Tongue (tissue), 2 donors: Measurements from ENCODE around the gene RALGPS1. TPM values are rescaled to one million over a fixed set of nuclear protein-coding genes. Genes with fewer than 3 reads are reported as not detected.

Source experiments
- DNase-seq: peaks from one replicate; pipeline ENCODE4 v3.0.0-alpha.2; 2015
- total RNA-seq: library from RNA; depleted of rRNA; stranded (reverse); fragments of >200 nt; gene quantifications from one replicate; pipeline ENCODE4 v1.2.3, GENCODE V29; 2014

RALGPS1 gene
- total RNA-seq, 1 donor from 2014 or later: 11.7 TPM

DNA sequence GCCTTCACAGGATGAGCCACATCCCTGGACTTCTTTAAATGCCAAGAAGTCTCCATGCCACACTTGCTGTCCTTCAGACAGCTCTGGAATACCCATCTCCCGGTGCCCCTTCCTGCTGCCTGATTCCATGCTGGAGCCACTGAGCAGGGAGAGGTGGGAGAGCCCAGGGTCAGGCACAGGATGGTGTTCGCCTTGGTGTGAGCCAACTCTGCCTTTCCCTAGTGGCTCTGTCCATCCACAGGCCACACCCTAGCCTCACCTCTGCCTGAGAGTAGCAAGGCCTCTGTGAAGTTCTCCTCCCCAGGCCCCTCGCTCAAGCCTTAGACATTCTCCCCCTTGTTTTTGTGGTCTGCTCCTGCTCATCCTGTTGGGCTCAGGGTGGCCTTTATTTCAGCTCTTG is 262.0 kb downstream of the RALGPS1 start:
- no peak for DNase-seq

DNA sequence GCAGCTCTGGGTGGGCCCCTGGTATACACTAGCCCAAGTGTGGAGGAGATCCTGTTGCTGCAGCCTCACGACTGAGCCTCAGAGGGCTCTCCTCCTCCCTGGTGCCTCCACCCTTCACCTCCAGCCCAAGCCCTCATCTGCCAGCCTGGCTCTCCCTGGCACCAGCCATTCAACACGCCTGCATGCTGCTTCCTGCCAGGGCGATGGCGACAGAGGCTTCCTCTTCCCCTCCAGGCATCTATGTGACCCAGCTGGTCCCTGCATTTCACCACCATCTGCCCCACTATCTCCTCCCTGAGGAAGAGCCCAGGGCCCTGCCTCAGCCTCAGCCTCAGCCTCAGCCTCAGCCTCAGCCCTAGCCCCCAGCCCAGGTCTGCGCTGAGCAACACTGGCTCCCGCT is 262.6 kb downstream of the RALGPS1 start:
- no peak for DNase-seq

DNA sequence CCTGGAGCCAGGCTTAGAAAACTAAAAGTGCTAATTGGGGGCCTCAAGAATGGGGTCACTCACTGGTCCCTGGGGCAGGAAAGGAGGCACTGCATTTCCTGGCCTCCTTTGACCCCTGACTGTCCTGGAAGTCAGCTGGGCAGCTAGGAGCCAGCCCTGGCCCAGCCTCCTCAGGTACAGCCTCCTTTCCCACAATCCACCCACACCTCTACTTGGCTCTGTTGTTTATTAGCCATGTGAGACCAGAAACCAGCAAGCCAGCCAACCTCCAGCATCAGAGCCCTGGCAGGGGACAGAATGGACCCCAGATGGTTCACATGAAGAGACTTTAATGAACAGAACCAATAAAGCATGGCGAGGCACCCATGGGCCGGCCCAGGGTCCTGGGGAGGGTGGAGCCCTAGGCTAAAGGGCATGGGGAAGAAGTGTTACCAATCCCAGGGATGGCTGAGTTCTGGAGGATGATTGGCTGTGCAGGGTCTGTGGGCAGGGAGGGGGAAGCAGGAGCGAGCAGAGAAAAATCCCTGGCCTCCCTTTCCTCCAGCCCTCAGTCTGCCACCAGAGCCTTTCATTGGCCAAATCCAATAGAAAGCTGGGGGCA is 263.2 kb downstream of the RALGPS1 start:
- DNase-seq: no peak

DNA sequence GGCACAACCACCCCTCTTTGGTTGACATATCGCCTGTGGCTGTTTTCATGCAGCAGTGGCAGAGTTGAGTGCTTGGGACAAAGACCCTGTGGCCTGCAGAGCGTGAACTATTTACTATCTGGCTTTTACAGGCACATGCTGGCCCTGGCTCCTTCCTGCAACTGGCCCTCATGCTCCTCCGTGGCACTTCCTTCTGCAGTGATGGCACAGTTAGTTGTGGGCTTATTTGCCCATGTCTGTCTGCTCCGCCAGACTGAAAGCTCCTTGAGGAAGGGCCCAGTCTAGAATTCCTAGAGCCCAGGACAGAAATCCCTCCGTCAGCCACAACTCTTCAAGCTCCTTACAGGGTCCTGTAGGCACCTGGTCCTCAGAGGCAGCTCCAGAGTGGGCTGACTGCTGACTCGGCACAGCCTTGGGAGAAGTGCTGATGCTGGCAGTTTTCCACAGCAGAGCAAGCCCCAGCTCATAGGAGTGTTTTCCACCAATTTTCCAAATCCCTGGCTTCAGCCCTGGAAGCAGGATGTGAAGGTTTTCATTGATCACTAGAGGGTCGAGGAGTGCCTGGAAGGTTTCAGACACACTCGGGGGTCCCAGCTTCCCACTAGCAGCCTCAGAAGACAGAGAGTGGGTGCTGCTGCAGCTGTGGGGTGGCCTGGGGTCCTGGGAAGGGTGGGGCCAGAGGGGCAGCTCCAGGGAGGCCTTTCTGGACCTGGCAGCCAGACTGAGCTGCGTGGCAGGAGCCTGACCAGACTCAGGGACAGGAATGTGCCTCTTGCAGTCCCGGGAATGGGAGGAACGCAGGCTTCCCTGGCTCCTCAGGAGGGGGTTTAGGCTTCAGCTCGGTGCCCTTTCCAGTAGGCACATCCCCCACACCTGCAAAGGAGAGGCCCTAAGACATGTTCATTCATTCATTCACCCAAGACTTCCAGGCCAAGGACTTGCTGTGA is 264.4 kb downstream of the RALGPS1 start:
- no peak for DNase-seq

DNA sequence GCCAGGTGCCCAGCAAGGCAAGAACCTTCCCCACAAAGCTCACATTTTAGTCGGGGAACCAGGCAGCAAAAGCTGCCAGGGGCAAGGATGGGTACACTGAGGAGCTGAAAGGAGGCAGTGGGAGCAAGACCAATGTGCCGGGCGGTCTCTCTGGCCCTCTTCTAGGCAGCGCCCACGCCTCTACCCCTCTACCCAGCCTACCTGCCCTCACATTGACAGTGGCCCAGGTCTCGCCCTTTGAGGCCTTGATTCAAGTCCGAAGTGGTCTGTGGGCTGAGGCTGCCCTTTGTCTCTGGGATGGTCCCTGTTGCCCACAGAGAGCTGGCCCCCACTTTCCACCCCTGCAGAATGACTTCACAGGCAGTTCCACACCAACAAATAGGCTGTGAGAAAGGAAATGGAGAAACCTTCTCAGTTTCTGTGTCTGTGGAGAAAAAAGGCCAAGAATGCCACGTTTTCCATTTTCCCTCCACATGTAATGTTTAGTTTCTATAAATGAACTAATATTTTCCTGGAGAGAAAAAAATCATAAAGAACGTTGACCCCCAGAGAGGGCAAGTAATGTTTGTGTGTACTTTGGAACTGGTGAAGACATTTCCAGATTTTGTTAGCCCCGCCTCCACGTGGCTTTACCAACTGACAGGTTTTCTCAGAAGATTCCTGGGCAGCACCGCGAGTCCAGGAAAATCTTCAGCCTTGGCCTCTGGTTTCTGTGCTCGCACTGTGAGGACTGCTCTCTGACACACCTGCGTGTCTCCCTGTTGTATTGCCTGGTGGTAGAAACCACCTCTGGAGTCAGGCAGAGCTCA is 265.3 kb downstream of the RALGPS1 start:
- DNase-seq: peak; percentile 38

DNA sequence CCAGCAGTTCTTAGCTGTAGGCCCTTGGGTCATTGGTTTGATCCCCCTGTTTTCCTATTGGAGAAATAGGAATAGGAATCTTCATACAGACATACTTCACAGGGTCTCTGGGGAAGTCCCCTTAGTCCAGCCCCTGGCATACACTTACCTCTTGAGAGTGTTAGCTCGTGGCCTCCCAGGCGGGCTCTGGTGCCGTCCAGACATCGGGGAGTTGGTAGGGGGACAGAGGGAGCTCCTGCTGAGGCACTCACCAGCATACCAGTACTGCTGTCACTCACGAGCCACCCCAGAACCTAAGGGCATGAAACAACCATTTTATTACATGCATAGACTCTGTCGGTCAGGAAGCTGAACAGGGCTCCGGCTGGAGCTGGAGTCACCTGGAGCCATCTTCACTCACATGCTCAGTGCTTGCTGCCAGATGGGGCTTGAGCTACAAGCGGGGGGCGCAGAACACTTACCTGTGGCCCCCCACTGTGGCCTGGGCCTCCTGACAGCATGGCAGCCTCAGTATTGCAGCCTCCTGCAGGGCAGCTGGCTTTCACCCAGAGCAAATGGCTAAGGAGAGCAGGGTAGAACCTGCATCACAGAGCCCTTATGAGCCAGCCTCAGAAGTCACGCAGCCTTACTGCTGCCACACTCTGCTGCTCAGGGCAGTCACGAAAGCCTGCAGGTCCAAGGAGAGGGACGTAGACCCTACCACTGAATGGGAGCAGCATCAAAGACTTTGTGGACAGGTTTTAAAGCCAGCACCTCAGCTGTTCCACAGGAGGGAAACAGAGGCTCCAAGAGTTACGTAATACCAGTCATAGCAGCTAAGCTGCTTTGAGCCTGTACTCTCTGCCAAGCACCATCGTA is 266.1 kb downstream of the RALGPS1 start:
- no peak for DNase-seq

DNA sequence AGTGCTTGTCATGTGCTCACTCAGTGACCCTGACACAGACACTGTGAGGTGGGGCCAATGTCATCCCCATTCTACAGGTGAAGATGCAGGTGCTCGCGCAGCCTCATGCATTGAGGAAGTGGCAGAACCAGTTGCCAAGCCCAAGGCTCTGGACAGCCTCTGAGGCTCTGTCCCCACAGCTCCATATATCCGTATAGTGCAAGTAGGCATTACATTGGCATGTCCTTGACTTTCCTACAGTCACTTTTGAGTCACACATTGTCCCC is 266.7 kb downstream of the RALGPS1 start:
- DNase-seq: no peak

DNA sequence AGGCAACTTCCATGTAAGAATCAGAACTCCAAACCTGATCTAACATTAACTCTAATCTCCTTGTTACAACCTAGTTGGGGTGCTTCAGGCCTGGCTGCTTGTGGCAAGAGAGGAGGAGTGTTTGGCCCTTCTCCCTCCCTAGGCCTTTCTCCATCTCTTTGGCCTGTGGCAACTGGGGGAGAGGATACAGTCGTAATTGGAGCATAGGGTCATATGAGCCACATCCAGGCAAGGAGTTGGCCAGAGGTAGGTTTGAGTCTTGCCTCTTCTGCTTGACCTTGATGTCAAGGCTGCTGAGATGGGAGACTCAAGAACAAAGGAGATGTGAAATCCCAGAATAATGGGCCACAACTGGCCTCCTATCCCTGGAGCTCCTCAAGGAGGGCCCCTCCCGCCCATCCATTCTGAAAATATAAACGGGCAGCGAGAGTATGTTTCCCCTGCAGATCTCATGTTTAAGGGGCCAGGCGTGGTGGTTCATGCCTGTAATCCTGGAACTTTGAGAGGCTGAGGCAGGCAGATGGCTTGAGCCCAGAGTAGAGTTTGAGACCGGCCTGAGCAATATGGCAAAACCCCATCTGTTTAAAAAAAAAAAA is 267.1 kb downstream of the RALGPS1 start:
- no peak for DNase-seq

DNA sequence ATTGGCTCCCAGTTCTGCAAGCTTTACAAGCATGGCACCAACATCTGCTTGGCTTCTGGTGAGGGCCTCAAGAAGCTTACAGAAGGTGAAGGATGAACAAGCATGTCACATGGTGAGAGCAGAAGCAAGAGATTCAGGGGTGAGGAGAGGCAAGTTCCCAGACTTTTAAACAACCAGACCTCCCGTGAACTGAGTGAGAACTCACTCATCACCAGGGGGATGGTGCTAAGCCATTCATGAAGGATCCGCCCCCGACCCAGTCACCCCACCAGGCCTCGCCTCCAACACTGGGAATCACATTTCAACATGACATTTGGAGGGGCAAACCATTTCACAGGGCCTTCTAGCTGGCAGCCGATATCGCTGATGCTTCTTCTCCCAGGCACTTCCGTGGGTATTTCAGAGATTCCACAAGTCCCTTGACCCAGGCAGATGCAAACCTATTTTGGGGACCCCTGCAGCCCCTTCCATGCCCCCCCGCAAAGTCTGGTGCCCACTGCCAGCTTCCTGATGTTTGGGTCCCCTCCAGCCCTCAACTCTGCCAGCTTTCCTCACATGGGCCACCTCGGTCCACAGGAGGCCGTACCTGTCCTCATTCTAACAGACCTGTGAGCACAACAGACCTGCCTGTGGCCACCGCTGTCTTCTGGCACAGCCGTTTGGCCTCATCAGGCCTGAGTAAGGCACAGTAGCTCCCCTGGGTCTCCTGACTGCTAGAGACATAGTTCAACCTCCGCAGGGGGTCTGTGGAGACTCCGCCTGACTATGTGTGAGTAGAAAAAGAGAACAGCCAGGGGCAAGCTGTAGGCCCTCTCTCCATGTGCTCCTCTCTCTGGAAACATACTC is 268.5 kb downstream of the RALGPS1 start:
- no peak for DNase-seq

DNA sequence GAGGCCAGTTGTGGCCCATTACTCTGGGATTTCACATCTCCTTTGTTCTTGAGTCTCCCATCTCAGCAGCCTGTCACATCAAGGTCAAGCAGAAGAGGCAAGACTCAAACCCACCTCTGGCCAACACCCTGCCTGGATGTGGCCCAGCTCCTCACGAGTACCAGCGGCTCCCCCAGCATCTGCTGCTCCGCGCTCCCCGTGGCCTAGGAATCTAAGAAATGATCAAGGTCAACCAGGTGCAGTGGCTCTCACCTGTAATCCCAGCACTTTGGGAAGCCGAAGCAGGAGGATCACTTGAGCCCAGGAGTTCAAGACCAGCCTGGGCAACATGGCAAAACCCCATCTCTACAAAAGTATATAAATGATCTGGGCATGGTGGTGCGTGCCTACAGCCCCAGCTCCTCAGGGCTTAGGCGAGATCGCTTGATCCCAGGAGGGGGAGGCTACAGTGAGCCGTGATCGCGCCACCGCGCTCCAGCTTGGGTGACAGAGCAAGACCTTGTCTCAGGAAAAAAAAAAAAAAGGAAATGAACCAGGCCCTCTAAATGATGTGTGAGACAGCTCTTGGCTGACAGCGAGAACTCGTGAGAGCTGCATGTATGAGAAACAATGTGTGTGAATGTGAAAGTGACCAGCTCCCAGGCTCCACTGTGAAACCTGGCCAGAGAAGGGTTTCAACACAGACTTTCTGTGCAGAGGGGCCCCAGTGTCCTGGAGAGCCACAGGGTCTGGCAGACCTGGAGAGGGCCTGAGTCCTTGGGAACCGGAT is 269.4 kb downstream of the RALGPS1 start:
- peak; percentile 65 for DNase-seq

DNA sequence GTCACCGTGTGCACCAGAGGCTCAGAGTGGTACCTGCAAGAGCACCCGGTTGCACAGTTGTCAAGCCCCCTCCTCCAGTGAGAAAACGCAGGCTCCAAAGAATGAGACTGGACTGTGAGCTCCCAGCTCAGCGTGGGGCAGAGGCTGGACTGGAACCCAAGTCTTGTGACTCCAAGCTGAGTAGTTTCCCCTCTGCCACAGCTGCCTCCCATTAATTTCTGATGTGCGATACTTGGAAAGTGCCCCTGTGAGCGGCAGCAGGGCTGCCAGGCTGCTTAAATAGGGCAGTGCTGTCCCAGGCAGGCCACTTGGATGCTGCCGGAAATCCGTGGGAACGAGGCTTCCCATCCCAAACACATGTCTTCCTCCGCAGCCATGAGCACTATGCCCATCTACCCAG is 270.1 kb downstream of the RALGPS1 start:
- no peak for DNase-seq

DNA sequence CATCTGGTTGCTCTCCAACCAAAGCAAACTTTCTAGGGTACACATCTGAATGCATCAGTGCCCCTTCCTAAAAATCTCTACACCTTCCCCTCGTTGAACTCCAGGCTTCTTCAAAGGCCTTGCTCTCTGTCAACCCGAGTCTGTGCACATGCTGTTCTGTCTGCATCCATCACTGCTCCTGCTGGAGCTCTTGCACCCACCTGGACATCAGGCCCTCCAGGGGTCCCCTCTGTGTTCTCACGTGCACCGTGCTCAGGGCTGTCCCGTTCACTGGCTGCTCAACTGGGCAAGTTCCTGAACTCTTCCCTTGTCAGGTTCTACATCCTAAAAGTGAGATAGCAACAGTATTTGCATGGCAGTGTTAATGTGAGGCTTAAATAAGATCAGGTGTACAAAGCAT is 270.6 kb downstream of the RALGPS1 start:
- DNase-seq: no peak

DNA sequence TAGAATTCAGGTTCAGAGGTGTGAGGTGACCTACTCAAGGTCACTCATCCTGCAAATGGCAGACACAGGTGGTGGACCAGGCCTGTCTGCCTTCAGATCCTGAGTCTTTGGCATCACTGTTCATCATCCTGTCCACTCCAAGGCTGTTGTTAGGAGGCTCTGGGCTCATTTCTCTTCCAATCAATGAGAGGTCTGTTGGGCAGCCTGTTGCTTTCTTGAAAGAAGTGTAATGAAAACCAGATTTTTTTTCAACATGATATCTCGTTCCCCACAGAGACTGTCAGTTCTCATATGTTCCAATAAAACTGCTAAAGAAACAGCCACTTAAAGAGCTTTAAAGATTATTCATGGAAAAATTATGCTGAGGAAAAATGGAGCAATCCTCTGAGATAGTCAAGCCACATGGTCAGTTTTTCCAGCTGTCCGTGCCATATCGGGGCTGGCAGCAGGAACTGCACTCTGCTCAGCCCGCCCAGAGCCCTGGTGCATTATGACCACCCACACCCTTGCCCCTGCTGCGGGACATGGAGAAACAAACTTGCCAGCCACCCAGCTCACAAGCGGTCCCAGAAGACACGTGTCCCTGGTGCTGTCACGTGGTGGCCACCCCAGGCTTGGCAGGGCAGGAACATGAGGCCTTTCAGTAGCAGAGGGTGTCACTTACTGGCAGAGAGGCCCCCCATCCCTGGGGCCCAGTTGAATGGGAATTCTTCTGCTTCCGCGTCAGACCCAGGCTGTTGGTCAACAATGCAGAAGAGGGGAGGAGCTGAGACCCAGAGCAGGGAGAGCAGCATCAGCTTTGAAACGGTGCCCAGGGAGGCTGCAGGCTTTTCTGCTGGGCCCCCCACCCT is 271.6 kb downstream of the RALGPS1 start:
- DNase-seq: peak; percentile 91

DNA sequence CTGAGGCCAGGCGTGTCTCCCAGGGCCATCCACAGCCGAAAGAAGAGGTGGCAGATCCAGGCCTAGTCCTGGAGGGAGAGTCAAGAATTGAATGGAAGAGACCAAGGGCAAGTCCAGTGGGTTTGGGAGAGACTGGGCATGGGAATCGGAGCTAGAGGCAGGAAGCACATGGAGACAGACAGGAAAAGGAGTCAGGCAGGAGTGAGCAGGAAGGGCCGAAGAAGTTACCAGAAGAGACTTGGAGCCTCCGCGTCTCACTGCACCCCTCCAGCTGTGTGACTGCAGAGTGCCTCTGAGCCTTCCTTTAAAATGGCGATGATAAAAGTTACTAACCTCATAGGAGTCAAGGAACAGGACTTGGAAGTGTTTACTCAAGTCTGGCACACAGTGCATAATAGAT is 272.2 kb downstream of the RALGPS1 start:
- no peak for DNase-seq

DNA sequence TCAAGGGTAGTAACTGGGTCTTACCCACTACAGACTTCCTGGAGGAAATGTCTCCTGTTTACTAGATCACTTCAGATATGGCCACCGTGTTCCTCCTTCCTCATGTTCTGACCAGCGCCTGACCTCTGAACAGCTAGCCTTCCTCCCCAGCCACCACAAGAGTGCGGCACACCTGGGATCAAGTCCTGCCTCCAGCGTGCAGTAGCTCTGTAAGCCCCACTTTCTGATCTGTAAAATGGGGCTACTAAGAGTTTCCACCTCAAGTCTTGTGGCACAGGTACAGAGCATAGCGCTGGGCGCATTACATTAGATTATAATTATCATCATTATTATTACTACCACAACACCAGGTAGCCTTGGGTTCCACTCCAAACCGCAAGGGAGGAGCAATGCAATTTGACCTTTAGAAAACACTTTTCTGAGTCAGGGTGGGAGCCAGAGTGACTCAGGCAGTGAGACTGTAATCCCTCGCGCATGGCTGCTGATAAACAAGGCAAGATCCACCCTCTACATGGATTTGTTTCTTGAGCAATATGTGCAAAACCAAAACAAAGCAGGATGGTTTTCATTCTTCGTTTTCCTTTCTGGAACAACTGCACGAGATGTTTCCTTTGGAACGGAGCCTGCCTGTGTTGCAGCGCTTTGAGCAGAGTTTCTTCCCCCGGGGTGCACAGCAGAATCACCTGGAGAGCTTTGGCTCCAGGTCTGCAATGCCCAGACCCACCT is 272.8 kb downstream of the RALGPS1 start:
- peak; percentile 89 for DNase-seq

DNA sequence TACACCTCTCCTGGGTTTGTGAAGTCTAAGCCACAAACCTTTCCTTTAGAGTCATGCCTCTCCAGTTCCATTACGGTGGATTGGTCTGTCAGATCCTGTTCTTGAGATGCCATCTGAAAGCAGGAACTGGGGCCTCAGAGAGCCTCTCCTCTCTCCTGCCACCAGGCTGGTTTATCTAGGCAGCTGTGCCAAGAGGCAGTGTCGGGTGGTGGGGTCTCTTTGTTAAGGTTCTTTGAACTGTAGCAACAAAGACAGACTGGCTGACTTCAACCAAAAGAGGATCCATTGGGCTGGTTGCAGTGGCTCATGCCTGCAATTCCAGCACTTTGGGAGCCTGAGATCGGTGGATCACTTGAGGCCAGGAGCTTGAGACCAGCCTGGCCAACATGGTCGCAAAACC is 273.8 kb downstream of the RALGPS1 start:
- DNase-seq: no peak

DNA sequence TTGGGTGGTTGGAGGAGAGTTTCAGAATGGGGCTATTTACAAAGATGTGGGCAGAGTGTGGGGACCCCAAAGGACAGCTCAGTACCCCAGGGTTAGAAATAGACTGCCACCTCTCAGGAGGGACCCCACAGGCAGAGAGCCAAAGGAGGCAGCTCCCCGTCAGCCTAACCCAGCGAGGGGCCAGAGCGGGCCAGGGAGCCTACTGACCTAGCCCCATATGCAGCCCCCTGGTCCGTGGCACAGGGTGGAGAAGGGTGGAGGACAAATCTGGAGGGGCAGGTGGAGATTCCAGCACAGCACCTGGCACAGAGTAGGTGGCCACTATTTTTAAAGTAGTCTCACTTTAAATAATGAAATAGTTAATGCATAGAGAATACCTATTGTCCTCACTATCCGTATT is 275.0 kb downstream of the RALGPS1 start:
- no peak for DNase-seq

DNA sequence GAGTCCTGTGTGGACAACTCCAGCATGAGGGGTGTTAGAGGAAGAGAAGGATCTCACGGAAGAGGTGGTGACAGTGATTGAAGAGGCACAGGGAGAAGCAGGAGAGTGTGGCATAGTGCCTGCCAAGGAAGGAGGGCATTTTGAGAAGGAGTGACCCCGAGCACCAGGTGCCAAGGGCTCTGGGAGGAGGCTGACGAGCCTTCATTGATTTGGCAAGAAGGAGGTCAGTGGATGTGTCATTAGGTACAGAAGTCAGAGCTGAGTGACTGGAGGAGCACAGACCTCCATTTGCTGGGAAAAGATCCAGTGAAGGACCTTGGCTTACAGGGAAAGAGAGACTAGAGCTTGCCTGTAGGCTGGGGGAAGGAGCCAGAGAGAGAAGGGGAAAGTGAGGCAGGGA is 278.2 kb downstream of the RALGPS1 start:
- no peak for DNase-seq
